Lung microvascular endothelial cell (primary cell): Measurements from ENCODE around the gene MILR1. TPM values are rescaled to one million over a fixed set of nuclear protein-coding genes. Genes with fewer than 3 reads are reported as not detected.
"Not testable (repeated sequence)": the region's sequence is repeated elsewhere in the genome, so short reads cannot be mapped to it uniquely, and the experiment has no call there.

Experiments
- DNase-seq, 2 donors: peaks; one replicate each; pipeline versions ENCODE4 v3.0.0 to v3.0.0-alpha.2; 2010; ENCODE audit warnings: low read depth in 2 of 2
- total RNA-seq: library from RNA; depleted of rRNA; stranded (reverse); fragments of >200 nt; gene quantifications from 2 replicates; pipeline ENCODE4 v1.2.1, GENCODE V29; 2014

The MILR1 gene
- total RNA-seq, 1 donor from 2014 or later = 0.60 TPM

- DNase-seq = no peak
Observed at GRCh38 chr17:64471440-64471839, 22.5 kb downstream of the MILR1 start.

DNA sequence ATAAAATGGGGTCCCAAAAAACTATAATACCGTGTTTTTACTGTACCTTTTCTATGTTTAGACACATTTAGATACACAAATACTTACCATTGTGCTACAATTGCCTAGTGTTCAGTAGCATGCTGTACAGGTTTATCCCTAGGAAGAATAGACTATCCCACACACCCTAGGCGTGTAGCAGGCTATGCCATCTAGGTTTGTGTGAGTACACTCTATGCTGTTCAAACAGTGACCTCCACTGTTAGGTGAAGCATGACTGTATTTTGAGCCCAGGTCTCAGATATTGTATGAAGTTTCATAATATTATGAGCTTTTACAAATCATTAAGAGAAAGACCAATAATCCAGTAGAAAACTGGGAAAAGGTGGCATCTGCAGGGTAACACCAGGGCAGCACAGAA is 23.6 kb downstream of the MILR1 start:
- no peak for DNase-seq

GRCh38 chr17:64477849-64478248 is 28.9 kb downstream of the MILR1 start:
- DNase-seq = no peak

- DNase-seq = no peak
Observed at GRCh38 chr17:64480951-64481350, 32.0 kb downstream of the MILR1 start.

- no peak for DNase-seq
Observed at GRCh38 chr17:64484380-64484779, 35.5 kb downstream of the MILR1 start.

DNA sequence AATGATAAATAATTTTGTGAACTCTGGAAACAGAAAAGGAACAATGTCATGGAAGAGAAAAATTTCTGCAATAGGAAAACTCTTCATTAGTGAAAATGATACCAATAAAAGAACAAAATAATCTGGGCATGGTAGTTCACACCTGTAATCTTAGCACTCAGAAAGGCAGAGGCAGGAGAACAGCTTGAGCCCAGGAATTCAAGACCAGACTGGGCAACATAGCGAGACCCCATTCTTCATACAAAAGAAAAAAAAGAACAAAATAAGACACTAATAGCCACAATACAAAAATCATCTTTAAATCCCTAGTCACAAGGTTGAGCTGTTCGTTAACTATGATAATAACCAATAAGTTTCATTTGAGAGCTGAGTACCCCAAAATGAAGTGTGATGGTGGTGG is 39.4 kb downstream of the MILR1 start:
- no peak for DNase-seq

GRCh38 chr17:64491034-64491860 is 42.3 kb downstream of the MILR1 start:
- DNase-seq = peak; percentile 69 to 77

- DNase-seq = no peak
Observed at GRCh38 chr17:64491994-64492393, 43.1 kb downstream of the MILR1 start.

DNA sequence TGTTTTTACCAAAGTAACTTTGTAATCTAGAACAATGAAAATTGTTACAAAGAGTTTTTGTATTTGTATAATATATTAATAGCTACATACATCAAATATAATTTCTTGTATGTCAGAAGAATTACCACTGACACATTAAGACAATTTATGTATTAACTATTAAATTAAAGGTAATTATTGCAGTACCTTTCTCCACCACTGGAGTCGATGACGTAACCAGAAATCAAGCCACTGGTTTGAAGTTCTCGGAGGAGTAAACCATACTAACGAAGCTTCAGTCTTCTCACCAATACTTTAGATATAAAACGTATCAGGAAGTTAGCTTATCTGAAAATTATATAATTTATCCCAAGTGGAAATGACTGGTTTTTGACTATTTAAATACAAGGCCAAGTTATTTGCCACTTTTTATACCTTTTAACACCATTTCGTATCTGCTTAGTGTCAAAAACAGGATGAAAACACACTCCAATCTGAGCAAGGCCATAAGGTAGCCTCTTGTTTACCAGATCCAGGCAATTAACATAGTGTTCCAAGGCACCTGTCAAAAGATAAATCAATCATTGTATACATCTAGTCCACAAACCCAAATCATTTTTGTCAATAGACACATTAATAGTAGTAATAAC is 43.7 kb downstream of the MILR1 start:
- peak; percentile 32 to 52 for DNase-seq

- no peak for DNase-seq
Observed at GRCh38 chr17:64494121-64494520, 45.2 kb downstream of the MILR1 start.

DNA sequence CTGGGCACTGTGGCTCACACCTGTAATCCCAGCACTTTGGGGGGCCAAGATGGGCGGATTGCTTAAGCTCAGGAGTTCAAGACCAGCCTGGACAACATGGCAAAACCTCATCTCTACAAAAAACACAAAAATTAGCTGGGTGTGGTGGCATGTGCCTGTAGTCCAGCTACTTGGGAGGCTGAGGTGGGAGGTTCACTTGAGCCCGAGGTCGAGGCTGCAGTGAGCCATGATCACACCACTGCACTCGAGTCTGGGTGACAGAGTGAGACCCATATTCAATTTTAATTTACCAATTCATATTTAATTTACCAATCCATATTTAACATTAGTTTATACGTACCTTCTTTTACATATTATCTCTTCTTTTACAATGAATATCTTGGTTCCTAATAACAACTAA is 46.4 kb downstream of the MILR1 start:
- DNase-seq = not testable (repeated sequence)

GRCh38 chr17:64496348-64496785 is 47.5 kb downstream of the MILR1 start:
- peak in 1 of 2 donors; percentile 20 for DNase-seq

- peak; percentile 94 to 96 for DNase-seq
Observed at GRCh38 chr17:64496786-64497564, 48.1 kb downstream of the MILR1 start, which contains the start of gene POLG2. TSS of gene POLG2 (minus strand) at chr17:64497054. CDS start at chr17:64496968, 86 bp downstream.

GRCh38 chr17:64497565-64498035 is 48.7 kb downstream of the MILR1 start:
- no peak for DNase-seq

GRCh38 chr17:64498308-64499203 is 49.6 kb downstream of the MILR1 start:
- DNase-seq = no peak

DNA sequence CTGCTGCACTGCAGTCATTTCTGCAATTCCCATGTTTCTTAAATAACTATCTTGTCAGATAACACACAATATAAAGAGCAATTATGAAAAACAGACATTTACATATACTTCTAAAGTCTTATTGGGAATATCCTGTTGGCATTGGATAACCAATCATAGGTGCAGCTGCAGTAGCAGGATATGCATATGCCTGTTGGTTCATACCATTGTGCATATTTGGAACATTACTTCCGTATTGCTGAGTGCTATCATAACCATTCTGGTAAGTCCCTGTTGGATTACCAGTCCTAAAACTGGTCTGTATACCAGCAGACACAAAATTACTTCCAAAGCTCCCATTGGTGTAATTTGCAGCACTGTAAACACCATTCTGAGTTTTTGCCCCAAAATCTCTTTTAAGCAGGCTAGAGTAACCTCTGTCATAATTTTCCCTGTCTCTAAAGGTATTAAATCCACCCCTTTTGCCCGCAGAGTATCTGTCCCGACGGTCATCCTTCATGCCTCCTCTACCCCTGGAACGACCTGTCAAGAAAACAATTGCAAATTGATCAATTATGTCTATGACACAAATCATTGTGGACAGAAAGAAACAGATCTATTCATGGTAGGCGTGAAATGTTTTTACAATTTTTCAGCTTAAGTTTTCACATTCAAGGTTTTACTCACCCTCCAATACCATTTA is 51.0 kb downstream of the MILR1 start:
- DNase-seq = peak in 1 of 2 donors; percentile 35

- DNase-seq = no peak
Observed at GRCh38 chr17:64500487-64500859, 51.6 kb downstream of the MILR1 start.

- no peak for DNase-seq
Observed at GRCh38 chr17:64500862-64501765, 52.2 kb downstream of the MILR1 start.

DNA sequence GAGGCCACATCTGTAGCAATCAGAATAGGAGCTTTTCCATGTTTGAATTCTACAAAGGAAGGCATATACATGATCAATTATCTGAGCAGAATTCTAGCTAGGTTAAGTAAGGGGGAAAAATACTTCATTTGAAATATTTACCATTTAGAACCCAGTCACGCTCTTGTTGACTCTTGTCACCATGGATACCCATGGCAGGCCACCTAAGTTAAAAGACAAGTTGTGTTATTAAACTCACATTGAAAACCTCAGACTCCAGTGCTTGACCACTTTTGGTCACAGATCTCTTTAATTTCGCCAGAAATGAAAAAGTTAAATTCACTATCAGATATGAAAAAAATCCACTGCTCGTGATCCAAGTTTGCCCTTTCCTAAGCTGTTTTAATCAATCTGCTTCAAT is 53.1 kb downstream of the MILR1 start:
- DNase-seq = no peak
